ENCODE measurements around the gene CROCC2.

CROCC2 gene

GRCh38 chr2:240956935-240957655 is 51.0 kb downstream of the CROCC2 start:
- DNase-seq (ENCODE audit: low read depth), result no peak
- no peak overlapping the region for H3K4me3 ChIP-seq (ENCODE audit: low read depth, low read length)
- TF ChIP-seq CTCF (IDR thresholded peaks at IDR 0.05; ENCODE audit: insufficient read depth, low read depth, low read length, missing control alignments), result no peak

GRCh38 chr2:240957656-240958365 is 51.7 kb downstream of the CROCC2 start:
- no peak for DNase-seq (ENCODE audit: low read depth)
- no peak for TF ChIP-seq CTCF (IDR thresholded peaks at IDR 0.05; ENCODE audit: insufficient read depth, low read depth, low read length, missing control alignments)

GRCh38 chr2:240958366-240959213 is 52.5 kb downstream of the CROCC2 start:
- no peak for DNase-seq (ENCODE audit: low read depth)
- no peak overlapping the region for H3K4me3 ChIP-seq (ENCODE audit: low read depth, low read length)
- TF ChIP-seq CTCF (IDR thresholded peaks at IDR 0.05; ENCODE audit: insufficient read depth, low read depth, low read length, missing control alignments), result no peak

More at GRCh38 chr2:240957656-240958365, 51.7 kb downstream of the CROCC2 start:
- no peak overlapping the region for H3K4me3 ChIP-seq (ENCODE audit: low read depth, low read length)

GRCh38 chr2:240959214-240959940 is 53.2 kb downstream of the CROCC2 start:
- no peak for TF ChIP-seq CTCF (IDR thresholded peaks at IDR 0.05; ENCODE audit: insufficient read depth, low read depth, low read length, missing control alignments)
- no peak overlapping the region for H3K4me3 ChIP-seq (ENCODE audit: low read depth, low read length)
- no peak for DNase-seq (ENCODE audit: low read depth)

GRCh38 chr2:240959941-240960308 is 53.8 kb downstream of the CROCC2 start:
- no peak for DNase-seq (ENCODE audit: low read depth)
- H3K4me3 ChIP-seq (ENCODE audit: low read depth, low read length), result no peak overlapping the region
- TF ChIP-seq CTCF (IDR thresholded peaks at IDR 0.05; ENCODE audit: insufficient read depth, low read depth, low read length, missing control alignments), result no peak

- TF ChIP-seq CTCF (IDR thresholded peaks at IDR 0.05; ENCODE audit: insufficient read depth, low read depth, low read length, missing control alignments), result no peak
- H3K4me3 ChIP-seq (ENCODE audit: low read depth, low read length), result no peak overlapping the region
- no peak for DNase-seq (ENCODE audit: low read depth)
Observed at GRCh38 chr2:240960309-240960970, 54.3 kb downstream of the CROCC2 start.

Data from GM12865 (cell line).